Panc1 (cell line): ENCODE results near the gene TOMM22.

Experiments
- POLR2AphosphoS5 ChIP-seq: IDR thresholded peaks from 2 replicates; pipeline ENCODE4 v1.6.1; 2012; ENCODE audit warnings: mild to moderate bottlenecking, low read depth, low read length, moderate library complexity
- SIN3A ChIP-seq: IDR thresholded peaks from 2 replicates; pipeline ENCODE4 v1.6.1; 2012; ENCODE audit warnings: low read depth, mild to moderate bottlenecking, low read length, moderate library complexity, borderline replicate concordance; ENCODE audit not compliant: insufficient read depth
- TCF7L2 ChIP-seq: IDR thresholded peaks from 2 replicates; pipeline ENCODE4 v1.6.1; 2011; ENCODE audit warnings: mild to moderate bottlenecking, low read depth, low read length, inconsistent platforms
- TF ChIP-seq, protein P1 (sequence below): fragments of 450-650 bp; IDR thresholded peaks from 2 replicates; pipeline ENCODE4 v1.5.1; 2017; ENCODE audit warnings: mild to moderate bottlenecking
- TF ChIP-seq, protein P2 (sequence below), 2 experiments: IDR thresholded peaks; 2 replicates each; pipeline ENCODE4 v1.6.1; 2011 to 2012; ENCODE audit warnings: low read depth in 2 of 2, control low read depth in 1 of 2, low read length in 1 of 2, mild to moderate bottlenecking in 1 of 2, moderate library complexity in 1 of 2; ENCODE audit not compliant: insufficient read depth in 1 of 2

DNA sequence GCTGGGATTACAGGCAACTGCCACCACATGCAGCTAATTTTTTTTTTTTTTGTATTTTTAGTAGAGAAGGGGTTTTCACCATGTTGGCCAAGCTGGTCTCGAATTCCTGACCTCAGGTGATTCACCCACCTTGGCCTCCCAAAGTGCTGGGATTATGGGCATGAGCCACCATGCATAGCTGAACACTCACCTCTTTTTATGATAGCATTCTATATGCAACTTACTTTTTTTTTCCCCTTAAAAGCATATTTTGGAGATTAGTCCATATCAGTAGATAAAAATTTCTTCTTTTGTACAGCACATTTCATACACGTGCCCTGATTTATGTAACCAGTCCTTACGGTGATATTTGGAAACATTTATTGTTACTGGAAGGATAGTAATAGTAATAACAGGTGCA is 38.6 kb downstream of the TOMM22 start:
- TF ChIP-seq, protein P1, sequence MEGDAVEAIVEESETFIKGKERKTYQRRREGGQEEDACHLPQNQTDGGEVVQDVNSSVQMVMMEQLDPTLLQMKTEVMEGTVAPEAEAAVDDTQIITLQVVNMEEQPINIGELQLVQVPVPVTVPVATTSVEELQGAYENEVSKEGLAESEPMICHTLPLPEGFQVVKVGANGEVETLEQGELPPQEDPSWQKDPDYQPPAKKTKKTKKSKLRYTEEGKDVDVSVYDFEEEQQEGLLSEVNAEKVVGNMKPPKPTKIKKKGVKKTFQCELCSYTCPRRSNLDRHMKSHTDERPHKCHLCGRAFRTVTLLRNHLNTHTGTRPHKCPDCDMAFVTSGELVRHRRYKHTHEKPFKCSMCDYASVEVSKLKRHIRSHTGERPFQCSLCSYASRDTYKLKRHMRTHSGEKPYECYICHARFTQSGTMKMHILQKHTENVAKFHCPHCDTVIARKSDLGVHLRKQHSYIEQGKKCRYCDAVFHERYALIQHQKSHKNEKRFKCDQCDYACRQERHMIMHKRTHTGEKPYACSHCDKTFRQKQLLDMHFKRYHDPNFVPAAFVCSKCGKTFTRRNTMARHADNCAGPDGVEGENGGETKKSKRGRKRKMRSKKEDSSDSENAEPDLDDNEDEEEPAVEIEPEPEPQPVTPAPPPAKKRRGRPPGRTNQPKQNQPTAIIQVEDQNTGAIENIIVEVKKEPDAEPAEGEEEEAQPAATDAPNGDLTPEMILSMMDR = no peak
- TF ChIP-seq, protein P2, sequence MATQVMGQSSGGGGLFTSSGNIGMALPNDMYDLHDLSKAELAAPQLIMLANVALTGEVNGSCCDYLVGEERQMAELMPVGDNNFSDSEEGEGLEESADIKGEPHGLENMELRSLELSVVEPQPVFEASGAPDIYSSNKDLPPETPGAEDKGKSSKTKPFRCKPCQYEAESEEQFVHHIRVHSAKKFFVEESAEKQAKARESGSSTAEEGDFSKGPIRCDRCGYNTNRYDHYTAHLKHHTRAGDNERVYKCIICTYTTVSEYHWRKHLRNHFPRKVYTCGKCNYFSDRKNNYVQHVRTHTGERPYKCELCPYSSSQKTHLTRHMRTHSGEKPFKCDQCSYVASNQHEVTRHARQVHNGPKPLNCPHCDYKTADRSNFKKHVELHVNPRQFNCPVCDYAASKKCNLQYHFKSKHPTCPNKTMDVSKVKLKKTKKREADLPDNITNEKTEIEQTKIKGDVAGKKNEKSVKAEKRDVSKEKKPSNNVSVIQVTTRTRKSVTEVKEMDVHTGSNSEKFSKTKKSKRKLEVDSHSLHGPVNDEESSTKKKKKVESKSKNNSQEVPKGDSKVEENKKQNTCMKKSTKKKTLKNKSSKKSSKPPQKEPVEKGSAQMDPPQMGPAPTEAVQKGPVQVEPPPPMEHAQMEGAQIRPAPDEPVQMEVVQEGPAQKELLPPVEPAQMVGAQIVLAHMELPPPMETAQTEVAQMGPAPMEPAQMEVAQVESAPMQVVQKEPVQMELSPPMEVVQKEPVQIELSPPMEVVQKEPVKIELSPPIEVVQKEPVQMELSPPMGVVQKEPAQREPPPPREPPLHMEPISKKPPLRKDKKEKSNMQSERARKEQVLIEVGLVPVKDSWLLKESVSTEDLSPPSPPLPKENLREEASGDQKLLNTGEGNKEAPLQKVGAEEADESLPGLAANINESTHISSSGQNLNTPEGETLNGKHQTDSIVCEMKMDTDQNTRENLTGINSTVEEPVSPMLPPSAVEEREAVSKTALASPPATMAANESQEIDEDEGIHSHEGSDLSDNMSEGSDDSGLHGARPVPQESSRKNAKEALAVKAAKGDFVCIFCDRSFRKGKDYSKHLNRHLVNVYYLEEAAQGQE (IDR thresholded peaks at IDR 0.05; ENCODE audit: insufficient read depth in 1 of 2, low read depth in 2 of 2, low read length in 1 of 2) = no peak
- TF ChIP-seq TCF7L2 = no peak
- TF ChIP-seq POLR2AphosphoS5 = no peak
- no peak for TF ChIP-seq SIN3A
